Hippocampal formation (tissue), 2 donors: ENCODE results near the gene NFKB1.
"Not testable (repeated sequence)": the region's sequence is repeated elsewhere in the genome, so short reads cannot be mapped to it uniquely, and the experiment has no call there.

ENCODE experiments used
- DNase-seq, 2 donors: peaks; one replicate each; lab custom pipeline; 2025; lab: John Stamatoyannopoulos, UW

The NFKB1 gene

GRCh38 chr4:102565696-102566095 is 64.5 kb downstream of the NFKB1 start:
- no peak for DNase-seq

- no peak for DNase-seq
These were observed 65.3 kb downstream of the NFKB1 start for GRCh38 chr4:102566426-102566825.

GRCh38 chr4:102567427-102567826 is 66.3 kb downstream of the NFKB1 start:
- DNase-seq: no peak

DNA sequence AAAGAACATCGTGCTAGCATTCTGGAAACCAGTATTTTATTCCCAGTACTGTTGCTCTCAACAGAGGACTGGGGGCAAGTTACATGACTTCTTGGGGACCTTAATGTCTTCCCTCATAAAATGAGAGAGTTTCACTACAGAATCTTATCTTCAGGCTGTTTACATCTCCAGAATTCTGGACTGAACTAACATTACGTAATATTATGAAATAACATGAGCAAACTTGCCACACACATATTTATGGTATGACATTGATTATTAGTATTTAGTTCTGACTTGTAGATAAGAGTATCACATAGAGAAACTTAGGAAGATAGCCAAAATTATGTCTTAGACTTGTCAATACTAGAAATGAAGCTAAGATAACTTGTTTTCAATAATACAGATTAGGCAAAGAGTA is 68.0 kb downstream of the NFKB1 start:
- no peak for DNase-seq

DNA sequence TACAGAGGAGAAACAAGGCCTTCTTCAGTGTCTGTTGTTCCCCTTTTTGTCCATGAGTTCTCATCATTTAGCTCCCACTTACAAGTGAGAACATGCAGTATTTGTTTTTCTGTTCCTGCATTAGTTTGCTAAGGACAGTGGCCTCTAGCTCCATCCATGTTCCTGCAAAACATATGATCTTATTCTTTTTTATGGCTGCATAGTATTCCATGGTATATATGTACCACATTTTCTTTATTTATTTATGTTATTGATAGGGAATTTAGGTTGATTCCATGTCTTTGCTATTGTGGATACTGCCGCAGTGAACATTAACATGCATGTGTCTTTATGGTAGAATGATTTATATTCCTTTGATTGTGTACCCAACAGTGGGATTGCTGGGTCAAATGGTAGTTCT is 69.1 kb downstream of the NFKB1 start:
- not testable (repeated sequence) for DNase-seq

GRCh38 chr4:102572452-102572851 is 71.3 kb downstream of the NFKB1 start:
- DNase-seq: no peak

GRCh38 chr4:102574317-102574716 is 73.2 kb downstream of the NFKB1 start:
- no peak for DNase-seq

GRCh38 chr4:102575369-102576129 is 74.4 kb downstream of the NFKB1 start:
- DNase-seq: no peak

GRCh38 chr4:102578270-102578669 is 77.1 kb downstream of the NFKB1 start:
- no peak for DNase-seq

DNA sequence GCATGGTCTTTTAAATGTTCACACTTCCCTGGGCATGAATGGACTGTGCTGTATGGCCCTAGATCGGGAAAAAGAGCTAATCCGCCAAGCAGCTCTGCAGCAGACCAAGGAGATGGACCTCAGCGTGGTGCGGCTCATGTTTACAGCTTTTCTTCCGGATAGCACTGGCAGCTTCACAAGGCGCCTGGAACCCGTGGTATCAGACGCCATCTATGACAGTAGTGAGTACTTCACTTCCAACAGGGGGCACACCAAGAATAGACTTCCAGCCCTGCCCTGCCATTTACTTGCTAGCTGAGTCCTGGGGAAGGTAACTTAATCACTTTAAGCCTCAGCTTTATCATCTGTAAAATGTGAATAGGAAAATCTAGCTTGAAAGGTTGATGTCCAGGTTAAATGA is 77.7 kb downstream of the NFKB1 start:
- DNase-seq: peak in 1 of 2 donors; percentile 9

DNA sequence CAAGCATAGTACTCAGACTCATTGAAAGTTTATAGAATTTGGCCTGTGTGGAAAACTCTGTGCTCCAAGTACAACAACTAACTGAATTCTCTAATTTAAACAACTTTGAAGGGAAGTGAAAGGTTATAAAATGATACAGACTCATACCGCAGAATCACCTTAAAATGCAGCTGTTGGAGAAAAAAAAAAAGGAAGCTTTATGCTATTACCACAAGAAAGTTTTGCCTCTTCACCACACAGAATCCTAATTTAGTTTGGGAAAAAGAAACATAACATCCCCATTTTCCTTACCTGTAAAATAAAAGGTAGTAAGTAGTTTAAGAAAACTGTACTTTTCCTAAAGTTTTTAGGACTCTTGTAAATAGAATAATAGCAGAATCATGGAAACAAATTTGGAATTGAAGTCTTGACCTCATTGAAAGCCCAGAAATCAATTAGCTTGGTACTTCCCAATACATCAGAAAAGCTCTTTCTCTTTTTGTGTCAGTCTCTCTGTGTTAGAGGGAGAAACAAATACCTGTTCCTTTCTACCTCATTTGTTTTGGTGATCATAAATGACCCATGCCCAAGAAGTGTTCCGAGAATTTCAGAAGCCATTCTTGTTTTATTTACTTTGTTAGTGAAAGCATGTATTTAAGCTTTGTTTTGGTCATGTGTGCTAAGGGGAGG is 78.8 kb downstream of the NFKB1 start:
- DNase-seq: no peak

DNA sequence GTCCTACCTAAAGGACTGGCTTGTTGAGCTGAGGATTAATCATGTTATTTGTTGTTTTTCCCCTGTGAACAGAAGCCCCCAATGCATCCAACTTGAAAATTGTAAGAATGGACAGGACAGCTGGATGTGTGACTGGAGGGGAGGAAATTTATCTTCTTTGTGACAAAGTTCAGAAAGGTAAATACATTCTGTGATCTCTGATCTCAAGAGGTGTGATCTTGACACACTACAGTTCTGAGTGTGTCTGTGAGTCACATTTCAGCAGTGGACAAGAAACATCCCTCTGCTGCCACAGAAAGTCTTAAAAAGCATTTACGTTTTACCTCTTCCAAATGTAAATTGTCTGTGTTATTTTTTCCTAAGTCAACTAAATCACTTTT is 79.3 kb downstream of the NFKB1 start:
- DNase-seq: no peak

GRCh38 chr4:102584091-102584490 is 82.9 kb downstream of the NFKB1 start:
- no peak for DNase-seq

DNA sequence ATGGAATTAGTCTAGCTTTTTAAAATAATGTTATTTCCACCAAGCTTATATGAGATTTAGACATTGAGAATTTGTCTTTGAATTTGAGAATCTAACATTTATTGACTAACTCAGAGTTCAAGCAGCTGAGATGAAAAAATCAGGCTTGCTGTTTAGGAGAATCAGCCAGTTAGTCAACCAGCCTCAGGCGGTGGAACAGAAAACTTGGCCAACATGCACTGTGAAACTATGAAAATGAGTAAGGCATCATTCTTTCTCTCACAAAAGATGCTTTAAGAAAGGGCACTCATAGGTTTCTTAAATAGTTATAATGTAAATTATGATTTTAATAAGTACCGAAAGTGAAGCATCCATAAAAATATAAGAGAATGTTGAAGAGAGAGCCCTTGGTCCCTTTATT is 84.2 kb downstream of the NFKB1 start:
- DNase-seq: no peak

DNA sequence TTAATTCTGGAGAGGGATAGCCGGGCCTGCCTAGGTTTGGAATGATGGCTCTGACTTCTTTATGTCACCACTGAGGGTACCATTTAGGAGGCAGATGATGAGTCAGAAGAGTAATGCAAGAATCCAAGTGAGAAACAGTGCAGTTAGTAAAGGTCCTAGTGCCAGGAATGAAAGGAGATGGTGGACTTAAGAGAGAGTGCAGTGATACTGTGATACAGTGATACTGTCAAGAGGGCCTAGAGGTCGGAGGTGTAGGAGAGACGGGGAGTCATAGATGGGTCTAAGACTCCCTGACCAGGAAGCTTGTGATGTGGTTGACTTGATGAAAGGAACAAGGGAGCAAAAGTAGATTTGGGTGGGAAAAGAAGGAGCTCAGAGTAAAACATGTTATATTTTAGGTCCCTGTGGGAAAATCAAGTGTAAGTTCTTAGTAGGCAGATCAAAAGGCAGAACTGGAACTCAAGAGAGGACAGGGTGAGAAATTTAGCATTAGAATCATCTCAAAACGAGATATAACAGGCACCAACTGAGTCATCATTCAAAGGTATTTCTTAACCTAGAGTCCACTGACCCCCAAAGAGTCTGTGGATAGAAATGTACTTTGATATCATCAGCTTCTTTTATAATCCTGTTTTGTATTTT is 85.0 kb downstream of the NFKB1 start:
- no peak for DNase-seq

DNA sequence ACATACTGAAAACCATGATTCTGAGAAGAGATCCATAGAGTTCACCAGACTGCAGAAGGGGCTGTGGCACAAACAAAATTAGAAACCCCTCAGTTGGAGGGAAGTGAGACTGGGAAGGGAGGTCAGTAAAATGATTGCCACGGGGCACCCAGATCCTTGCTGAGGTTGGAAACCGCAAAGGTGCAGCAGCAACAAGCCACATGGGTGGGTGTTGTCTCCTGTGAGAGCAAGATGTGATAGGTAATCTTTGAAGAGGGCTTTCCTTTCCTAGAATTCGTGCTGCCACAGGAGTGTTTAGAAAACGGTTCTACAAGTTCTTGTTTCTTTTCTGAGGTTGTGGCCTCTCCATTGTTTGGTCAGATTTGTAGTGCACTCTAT is 85.5 kb downstream of the NFKB1 start:
- no peak for DNase-seq

GRCh38 chr4:102589743-102590142 is 88.6 kb downstream of the NFKB1 start:
- no peak for DNase-seq

DNA sequence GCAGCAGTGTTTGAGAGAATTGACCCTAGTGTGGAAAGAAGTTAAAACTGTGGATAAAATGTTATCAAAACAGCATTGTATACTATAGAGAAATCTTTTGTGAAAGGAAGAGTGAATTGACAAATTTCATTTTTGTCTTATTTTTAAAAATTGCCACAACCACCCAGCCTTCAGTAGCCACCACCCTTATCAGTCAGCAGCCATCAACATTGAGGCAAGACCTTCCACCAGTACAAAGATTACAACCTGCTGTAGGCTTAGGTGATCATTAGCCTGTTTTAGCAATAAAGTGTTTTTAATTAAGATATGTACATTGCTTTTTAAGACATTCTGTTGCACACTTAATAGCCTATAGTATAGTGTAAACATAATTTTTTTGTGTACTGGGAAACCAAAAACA is 91.1 kb downstream of the NFKB1 start:
- DNase-seq: no peak

- no peak for DNase-seq
These were observed 92.0 kb downstream of the NFKB1 start for GRCh38 chr4:102593147-102593546.

DNA sequence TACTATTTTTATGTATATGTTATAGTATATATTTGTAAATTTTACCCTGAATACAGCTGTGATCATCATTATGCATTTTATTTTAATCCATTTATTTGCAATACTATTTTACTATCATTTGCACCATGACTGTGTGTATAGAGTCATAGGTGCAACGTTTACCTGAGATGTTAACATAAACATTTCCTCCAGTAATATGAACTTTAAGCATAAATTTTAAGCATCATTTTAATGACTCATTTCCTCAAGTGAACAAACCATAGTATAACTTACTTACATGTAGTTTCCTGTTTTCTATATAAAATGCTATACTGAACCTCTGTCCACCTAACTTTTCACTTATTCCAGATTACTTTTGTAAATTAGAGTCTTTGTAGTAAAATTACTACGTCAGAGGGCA is 92.8 kb downstream of the NFKB1 start:
- no peak for DNase-seq

DNA sequence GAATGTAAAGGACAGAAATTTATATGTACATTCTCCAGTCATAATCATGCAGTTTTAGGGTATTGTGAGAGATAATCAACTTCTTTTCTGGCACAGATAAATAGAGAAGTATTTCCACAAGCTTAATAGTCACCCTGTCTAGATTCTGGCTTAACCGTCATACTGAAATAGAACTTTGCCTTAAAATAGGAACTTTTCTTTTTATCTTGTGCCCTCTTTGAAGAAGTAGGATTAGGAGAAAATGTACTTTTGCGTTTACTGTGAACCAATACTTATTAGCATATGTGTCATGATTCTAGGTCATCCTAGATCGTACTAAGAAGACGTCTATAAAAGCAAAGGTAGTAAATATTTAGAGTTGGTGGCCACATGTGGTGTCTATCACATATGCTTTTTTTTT is 95.4 kb downstream of the NFKB1 start:
- no peak for DNase-seq

DNA sequence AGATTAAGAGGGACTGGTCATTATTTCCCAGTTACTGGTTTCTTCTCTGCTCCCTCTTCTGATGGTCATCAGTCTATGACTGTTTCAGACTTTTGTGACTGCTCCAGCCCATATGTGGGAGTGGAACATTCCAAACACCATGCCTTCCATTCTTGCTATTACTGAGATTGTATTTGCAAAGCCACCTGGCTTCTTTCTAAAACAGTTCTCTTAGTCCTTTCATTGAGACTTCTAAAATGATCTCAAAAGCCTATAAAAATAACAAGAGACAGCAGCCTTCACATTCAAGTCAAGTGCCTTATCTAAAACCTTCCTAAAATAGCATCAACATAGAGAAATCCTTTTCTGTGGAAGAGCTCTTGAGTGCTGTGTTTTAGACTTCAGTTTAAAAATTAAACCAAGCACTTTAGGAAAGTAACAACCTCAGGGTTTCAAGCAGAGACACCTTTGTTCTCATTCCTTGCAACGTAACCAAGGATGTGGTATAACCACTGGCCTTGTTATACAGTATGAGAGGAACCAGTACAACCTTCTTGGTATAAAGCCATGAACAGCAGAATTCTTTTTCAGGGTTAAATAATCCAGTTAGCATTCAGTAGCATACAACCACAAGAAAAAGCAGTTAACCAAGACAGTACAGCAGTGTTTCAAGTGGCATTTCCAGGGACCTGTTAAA is 97.1 kb downstream of the NFKB1 start:
- DNase-seq: no peak
